ENCODE measurements around the gene CDCP1. TPM values are rescaled to one million over a fixed set of nuclear protein-coding genes. Genes with fewer than 3 reads are reported as not detected.
A peak's percentile ranks its signal among the peaks of the same experiment; 100 is the strongest.
"Not testable (repeated sequence)": the region's sequence is repeated elsewhere in the genome, so short reads cannot be mapped to it uniquely, and the experiment has no call there.

Gene CDCP1
- total RNA-seq, 4 donors from 2014 or later, result 2.5 to 4.9 (median 4.2) TPM

DNA sequence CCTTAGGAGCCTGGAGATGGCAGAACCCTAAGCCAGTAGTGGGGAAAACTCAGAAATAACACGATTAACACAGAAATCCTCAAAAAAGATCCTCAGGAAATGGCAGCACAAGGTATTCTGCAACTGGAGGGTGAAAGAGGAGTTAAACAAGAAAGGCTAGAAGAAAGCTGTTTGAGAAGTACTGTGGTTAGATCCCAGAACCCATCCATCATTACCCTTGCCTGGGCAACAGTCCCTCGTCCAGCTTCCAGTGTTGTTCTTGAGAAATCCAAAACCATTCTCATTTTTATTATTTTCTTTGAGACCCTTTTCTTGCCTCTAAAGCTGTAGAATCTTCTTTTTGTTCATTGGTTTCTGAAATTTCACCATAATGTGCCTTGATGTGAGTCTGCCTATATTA lies 2.7 kb upstream of the CDCP1 start:
- TF ChIP-seq POLR2AphosphoS5 (IDR thresholded peaks at IDR 0.05), result no peak
- no peaks in the 10 kb centered on the region for H3K36me3 ChIP-seq
- no peak overlapping the region for H3K4me3 ChIP-seq
- H3K4me1 ChIP-seq, result peaks cover 0 to 15% (median 3%) of the 10 kb centered on the region in 3 donors
- H3K9me3 ChIP-seq, result peaks cover 0 to 8% (median 0%) of the 10 kb centered on the region in 3 donors
- peaks cover 24% of the 10 kb centered on the region for H3K27me3 ChIP-seq
- 48 to 54% methylated on average over 2 of the region's 2 CpGs for WGBS, 2 donors (ENCODE audit: low coverage in 1 of 2)
- no peak overlapping the region for H3K27ac ChIP-seq
- ATAC-seq, result no peak

DNA sequence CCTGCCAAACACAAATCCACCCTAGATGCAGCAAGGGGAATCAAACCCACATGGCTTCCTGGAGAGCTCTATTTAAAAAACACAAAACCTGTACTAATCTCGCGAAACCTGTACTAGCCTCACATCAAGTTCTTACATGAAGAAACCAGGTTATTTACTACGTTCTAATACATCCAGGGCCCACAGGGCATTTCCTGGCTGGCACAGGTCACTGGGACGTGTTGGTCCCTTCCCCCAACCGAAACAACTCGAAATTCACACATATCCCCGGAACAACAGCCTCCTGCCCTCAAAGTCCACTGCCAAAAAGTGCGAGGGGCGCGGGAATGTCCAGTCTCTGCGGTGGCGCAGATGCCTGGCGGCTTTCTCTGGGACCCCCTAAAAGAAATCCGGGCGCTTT lies 955 bp downstream of the CDCP1 start:
- no peaks in the 10 kb centered on the region for H3K9me3 ChIP-seq
- no peak for ATAC-seq
- no peaks in the 10 kb centered on the region for H3K36me3 ChIP-seq
- peak overlapping the region; percentile 22 to 56 for H3K4me3 ChIP-seq
- TF ChIP-seq EP300 (IDR thresholded peaks at IDR 0.05) (no peak), POLR2A (IDR thresholded peaks at IDR 0.05) (no peak), POLR2AphosphoS5 (IDR thresholded peaks at IDR 0.05) (no peak), CTCF (IDR thresholded peaks at IDR 0.05) (no peak)
- 27 to 49% methylated on average over 3 to 6 of the region's 15 CpGs for WGBS, 2 donors (ENCODE audit: low coverage in 1 of 2)
- H3K27ac ChIP-seq, result no peak overlapping the region
- H3K4me1 ChIP-seq, result peaks cover 0 to 15% (median 3%) of the 10 kb centered on the region in 3 donors
- H3K27me3 ChIP-seq, result peaks cover 24% of the 10 kb centered on the region

DNA sequence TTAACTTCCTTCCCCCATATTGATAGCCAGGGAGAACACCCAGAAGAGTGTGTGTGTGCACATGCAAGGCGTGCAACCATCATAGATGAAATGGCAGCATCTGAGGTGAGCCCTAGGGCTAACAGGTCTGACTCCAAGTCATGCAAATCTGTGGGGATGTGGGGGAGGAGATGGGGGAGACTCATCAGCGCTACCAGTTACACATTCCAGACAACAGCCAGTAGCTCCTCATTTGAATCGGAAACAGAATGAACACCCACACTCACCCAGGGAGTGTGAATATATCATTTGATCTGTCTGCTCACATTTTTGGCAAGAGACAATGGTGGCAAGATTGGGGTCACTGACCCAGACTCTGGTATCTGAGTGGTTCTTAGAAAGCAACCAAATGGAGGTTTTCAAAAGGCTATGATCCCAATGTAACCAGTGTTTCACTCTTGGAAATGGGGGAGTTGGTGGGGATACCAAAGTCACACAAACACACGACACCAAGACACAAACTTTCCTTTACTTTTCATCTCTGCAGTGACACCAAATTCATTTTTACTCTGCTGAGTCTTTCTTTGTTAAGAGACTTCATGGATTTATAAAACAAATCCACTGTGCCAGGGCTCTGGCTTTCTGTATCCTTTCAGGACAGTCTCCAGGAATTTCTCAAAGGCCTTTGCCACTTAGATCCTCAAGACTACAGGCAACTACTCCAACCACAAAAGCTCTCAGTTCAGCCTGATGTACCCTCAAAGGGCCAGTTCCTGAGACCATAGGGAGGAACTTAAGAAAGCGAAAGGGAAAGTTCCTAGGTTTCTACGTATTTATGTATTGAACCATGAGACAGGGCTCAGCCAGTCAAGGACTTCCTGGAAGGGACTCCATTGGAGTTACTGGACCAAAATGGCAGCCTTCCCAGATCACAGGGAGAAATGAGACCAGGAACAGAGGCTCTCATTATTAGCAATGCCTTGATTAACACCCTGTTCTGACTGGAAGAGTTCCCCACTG lies 2.2 kb downstream of the CDCP1 start:
- 71 to 95% methylated on average over 3 to 5 of the region's 6 CpGs for WGBS, 2 donors (ENCODE audit: low coverage in 1 of 2)
- H3K4me3 ChIP-seq, result no peak overlapping the region
- no peaks in the 10 kb centered on the region for H3K36me3 ChIP-seq
- no peak for ATAC-seq
- peaks cover 24% of the 10 kb centered on the region for H3K27me3 ChIP-seq
- no peak overlapping the region for H3K27ac ChIP-seq
- peaks cover 0 to 26% (median 7%) of the 10 kb centered on the region in 3 donors for H3K4me1 ChIP-seq
- TF ChIP-seq POLR2A (IDR thresholded peaks at IDR 0.05) (no peak), POLR2AphosphoS5 (IDR thresholded peaks at IDR 0.05) (no peak), EP300 (IDR thresholded peaks at IDR 0.05) (no peak), CTCF (IDR thresholded peaks at IDR 0.05) (no peak)
- no peaks in the 10 kb centered on the region for H3K9me3 ChIP-seq

GRCh38 chr3:45140770-45141155 lies 5.4 kb downstream of the CDCP1 start:
- H3K27me3 ChIP-seq, H3K9me3 ChIP-seq, H3K27ac ChIP-seq, ATAC-seq, H3K36me3 ChIP-seq, H3K4me3 ChIP-seq: not testable (repeated sequence)
- 67 to 92% methylated on average over 3 to 4 of the region's 4 CpGs for WGBS, 2 donors (ENCODE audit: low coverage in 1 of 2)
- peaks cover 0 to 25% (median 4%) of the 10 kb centered on the region in 3 donors for H3K4me1 ChIP-seq

DNA sequence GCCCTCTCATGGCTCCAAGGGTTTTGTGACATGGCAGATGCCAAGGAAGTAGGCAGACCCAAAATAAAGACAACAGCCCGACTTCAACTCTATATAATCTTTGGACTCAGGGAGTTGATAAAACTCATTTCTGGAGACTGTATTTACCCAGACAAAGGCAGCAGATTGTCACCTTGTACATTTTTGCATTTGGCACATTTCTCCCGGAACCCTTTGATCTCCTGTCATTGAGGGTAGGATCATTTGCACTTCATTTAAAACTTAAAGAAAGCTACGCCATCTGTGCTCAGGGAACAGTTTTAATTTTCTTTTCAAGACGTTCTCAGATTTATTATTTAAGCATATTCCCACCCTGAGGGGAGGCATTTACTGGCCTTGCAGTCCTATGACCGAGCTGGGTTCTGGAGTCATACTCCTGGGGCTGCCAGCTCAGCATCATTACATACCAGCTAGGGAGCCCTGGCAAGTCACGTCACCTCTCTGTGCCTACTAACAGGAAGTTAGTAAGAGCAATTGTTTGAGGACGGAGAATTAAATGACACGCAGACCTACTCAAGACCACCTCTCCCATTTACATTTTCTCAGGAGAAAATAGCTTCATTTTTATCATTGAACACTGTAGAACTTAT lies 5.9 kb downstream of the CDCP1 start:
- no peak for TF ChIP-seq POLR2AphosphoS5 (IDR thresholded peaks at IDR 0.05)
- no peak for TF ChIP-seq CTCF (IDR thresholded peaks at IDR 0.05)
- no peak for TF ChIP-seq EP300 (IDR thresholded peaks at IDR 0.05)
- Histone ChIP-seq H3K27ac (no peak overlapping the region), H3K36me3 (no peaks in the 10 kb centered on the region), H3K27me3 (peaks cover 3% of the 10 kb centered on the region), H3K4me1 (peaks cover 0 to 20% (median 4%) of the 10 kb centered on the region in 3 donors), H3K9me3 (no peaks in the 10 kb centered on the region), H3K4me3 (no peak overlapping the region)
- ATAC-seq, result peak; percentile 62
- WGBS, 2 donors (ENCODE audit: low coverage in 1 of 2), result 65 to 69% methylated on average over 8 of the region's 8 CpGs

Measured in gastroesophageal sphincter (tissue), 4 donors.